ENCODE measurements around the gene RPL23. TPM values are rescaled to one million over a fixed set of nuclear protein-coding genes. Genes with fewer than 3 reads are reported as not detected.

RPL23 gene
- polyA plus RNA-seq, 10 donors: 2,560 to 3,456 (median 2,921) TPM

DNA sequence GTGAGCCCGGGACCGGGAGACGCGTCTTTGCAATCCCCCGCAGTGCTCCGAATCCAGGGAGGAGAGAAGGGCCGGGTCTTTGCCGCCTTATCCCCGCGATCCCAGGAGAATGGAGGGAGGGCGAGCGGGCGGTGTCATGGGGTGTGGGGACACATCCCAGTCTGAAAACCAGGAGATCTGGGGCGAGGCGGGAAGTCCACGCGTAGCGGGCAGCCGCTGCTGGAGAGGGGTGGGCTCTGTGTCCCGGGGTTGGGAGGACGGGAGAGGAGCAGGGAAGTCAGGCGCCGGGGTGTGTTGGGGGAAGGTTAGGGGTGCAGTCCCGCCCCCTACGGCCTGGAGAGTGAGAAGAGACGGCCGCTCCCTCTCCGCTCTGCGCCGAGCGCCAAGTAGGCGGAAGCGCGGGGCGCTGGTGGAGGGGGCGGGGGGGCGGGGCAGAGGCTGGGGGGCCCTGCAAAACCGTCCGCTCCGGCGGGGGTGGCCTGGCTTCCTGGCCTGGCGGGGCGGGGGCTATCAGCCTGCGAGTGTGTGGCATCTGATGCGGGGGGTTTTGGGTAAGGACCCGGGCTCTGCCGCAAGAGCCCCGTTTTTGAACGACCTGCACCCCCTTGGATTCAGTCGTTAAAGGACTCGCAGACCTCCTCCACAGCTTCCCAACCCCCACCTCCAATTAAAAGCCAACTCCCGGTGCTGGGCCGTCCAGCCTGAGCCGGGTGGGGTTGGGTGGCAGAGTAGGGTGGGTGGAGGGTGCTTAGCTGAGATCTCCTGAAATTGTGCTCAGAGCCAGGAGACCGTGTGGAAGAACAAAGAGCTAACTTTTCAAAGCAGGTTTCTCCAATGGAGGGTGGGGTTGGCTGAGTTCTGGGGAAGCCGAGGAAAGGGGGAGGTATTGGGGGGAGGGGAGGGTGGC is 17.0 kb upstream of the RPL23 start:
- peak; percentile 73 to 90 (median 84) for DNase-seq

DNA sequence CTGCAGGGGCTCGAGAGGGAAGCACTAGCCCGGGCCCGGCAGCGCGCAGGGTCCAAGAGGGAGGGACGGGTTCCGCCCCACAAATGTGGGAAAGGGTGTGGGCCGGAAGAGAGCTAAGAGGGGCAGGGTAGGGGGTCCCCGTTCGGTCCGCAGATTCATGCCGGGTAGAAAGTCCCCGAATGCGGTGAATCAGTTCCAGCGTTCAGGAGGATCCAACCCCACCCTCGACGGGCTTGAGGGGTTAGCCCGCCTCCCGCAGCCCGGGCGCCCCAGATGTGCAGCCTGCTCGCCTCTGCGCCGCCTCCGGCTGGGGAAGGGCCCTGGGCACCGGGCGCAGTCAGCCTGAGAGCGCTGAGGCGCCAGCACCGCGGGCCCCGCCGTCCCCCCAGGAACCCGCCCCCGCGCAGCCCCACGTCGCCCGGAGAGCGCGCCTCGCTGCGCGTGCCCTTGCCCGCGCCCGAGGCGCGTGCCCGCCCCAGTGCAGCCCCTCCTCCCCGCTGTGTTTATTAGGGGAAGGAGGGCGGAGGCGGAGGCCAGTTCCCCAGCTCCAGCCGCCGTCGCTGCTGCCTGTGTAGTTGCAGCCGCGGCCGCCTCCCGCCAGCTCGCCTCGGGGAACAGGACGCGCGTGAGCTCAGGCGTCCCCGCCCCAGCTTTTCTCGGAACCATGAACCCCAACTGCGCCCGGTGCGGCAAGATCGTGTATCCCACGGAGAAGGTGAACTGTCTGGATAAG is 16.2 kb upstream of the RPL23 start, which contains the start of gene LASP1:
Gene LASP1 (plus strand): TSS at position 533 of the 733 bp plus-strand sequence. CDS start 132 bp downstream, at position 665.
- DNase-seq: peak; percentile 93 to 97 (median 96)

- DNase-seq: peak; percentile 87 to 93 (median 90)
Measured at GRCh38 chr17:38868817-38869525, 15.4 kb upstream of the RPL23 start.

DNA sequence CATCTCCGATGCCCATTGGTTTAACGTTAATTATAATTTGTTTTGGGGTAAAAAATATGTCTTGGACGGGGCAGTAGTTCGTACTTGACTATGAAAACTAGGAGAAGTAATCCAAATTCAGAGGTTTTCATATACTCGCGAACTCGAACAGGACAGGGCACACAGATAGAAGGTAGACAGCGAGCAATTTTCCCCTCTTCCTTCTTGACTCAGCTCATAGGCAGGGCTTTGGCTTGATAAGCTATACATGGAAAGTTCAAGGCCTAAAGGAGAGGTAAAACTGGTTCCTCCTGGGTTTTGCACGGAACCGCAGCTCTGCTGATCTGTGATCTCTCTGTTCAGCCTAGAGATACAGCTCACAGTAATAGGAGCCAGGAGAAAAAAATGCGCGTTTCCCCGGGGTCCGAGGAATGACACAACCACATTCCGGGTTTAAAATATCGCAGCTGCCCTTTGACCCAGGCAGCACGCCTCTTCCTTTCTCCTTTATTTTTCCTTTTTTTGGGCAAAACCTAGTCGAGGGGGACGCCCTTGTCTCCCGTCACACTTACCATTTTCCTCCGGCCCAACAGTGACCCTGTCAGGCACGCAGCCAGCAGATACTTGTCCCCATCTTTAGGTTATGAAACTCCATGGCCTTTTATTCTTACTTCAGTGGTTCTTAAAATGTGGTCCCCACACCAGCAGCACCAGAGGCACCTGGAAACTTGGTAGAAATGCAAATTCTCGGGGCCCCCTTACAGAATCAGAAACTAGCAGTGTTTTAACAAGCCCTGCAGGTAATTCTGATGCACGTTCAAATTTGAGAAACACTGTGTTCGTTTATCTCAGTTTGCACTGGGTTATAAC is 14.7 kb upstream of the RPL23 start:
- peak; percentile 57 to 84 (median 67) for DNase-seq

DNA sequence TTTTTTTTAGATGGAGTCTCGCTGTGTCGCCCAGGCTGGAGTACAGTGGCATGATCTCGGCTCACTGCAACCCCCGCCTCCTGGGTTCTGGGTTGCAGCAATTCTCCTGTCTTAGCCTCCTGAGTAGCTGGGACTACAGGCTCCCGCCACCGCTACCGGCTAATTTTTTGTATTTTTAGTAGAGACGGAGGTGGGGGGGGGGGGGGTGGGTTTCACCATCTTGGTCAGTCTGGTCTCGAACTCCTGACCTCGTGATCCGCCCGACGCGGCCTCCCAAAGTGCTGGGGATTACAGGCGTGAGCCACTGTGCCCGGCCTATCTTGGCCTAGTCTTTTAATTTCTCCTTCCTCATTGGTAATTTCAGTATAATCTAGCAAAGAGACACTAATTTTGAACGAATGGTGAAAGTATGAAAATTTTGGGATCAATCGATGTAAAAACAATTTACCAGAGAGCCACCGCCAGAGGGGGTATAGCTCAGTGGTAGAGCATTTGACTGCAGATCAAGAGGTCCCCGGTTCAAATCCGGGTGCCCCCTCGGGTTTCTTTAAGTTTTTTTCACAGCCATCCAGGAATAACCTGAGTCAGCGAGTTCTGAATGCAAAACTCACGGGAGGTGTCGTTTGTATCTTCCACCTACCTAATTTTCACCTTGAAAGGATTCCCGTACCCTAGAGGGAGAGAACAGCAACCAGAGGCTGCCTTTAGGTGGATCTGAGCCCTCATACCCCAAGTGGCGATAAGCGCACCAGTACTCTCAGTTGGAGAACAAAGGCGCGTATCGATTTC is 13.9 kb upstream of the RPL23 start:
- DNase-seq: peak; percentile 62 to 80 (median 63)

- no peak for DNase-seq
Measured at GRCh38 chr17:38864636-38865398, 11.3 kb upstream of the RPL23 start.

- DNase-seq: no peak
Measured at GRCh38 chr17:38861399-38861843, 7.9 kb upstream of the RPL23 start.

DNA sequence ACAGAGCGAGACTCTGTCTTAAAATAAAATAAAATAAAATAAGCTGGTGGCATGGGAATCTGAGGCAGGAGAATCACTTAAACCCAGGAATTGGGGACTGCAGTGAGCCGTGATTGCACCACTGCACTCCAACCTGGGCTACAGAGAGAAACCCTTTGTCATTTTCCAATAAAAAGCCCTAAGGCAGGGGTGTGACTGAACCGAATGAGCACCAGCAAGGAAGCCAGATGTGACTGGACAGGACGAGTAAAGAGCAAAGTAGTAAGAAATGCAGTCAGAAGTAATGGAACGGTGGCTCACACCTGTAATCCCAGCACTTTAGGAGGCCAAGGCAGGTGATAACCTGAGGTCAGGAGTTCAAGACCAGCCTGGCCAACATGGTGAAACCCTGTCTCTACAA is 3.8 kb upstream of the RPL23 start:
- DNase-seq: no peak

GRCh38 chr17:38855101-38855714 is 1.7 kb upstream of the RPL23 start:
- DNase-seq: peak in 1 of 3 donors; percentile 69

DNA sequence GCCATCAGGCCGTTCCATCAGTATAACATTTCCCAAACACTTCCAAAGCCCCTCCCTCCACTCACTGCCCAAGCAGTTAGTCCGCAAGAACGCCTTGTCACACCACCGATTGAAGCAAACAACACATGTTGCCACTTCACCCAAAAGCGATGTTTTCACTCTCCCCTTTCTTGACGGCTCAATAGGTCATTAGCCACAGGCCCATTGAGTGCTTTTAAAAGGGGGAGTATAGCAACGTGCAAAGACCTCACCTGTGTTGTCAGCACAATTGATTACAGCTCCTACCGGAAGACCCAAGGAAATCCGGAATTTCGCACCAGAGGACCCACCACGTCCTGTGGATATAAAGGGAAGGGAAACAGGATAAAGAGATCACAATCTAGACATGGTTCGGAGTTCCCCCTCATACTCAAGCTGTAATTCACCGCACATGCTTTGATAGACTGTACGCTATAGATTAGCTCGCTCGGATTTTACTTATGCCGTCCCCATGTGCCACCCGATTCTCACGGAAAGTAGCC is 690 bp downstream of the RPL23 start:
- peak in 1 of 3 donors; percentile 39 for DNase-seq

DNA sequence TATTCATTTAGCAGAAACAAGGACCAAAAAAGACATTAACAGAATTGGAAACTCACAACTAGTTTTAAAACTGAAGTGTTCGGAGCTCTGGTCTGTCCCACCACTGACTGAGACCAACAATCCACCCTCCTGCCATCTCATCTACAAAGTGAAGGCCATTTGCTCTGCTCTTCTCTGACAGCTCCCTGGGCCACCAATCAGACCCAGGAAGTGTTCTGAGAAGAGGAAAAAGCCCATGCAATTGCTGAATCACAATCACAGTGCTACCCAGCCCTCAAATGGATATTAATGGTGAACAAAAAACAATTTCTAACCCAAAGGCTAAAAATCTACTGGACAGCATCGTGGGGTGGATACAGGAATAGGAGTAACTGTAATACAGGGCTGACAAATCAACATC is 2.1 kb downstream of the RPL23 start:
- no peak for DNase-seq

DNA sequence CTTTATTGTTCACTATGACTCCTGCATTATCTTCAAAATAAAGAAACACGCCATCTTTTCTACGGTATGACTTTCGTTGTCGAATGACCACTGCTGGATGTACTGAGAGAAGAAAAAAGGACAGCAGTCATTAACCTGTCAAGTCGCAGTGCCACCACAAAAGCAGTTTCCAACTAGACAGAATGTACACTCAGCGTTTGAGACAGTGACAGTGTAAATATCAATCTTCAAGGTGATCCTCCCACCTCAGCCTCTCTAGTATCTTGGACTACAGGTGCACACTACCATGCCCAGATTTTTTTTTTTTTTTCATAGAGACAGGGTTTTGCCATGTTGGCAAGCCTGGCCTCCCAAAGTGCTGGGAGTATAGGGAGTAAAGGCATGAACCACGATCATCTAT is 3.1 kb downstream of the RPL23 start:
- no peak for DNase-seq

GRCh38 chr17:38848939-38849605 is 4.4 kb downstream of the RPL23 start:
- no peak for DNase-seq

GRCh38 chr17:38848557-38848891 is 5.0 kb downstream of the RPL23 start:
- DNase-seq: no peak

GRCh38 chr17:38844261-38844757 is 9.2 kb downstream of the RPL23 start:
- no peak for DNase-seq

DNA sequence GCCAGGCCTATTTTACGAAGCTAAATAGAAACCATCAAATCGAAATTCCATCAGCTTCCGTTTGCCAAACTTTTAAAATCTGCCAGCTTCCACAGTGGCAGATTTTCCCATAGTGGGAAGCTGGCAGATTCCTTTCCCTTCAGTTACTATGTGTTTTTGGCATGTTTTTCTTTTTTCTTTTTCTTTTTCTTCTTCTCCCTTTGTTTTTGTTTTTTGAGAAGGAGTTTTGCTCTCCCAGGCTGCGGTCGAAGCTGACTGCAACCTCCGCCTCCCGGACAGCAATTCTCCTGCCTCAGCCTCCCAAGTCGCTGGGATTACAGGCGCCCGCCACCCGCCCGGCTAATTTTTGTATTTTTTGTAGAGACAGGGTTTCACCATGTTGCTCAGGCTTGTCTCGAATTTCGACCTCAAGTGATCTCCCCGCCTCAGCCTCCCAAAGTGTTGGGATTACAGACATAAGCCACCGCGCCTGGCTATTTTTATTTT is 27.7 kb downstream of the RPL23 start:
- DNase-seq: no peak

- peak; percentile 96 to 100 (median 99) for DNase-seq
Measured at GRCh38 chr17:38824899-38825761, 28.4 kb downstream of the RPL23 start, which contains the start of gene CWC25. CWC25 (minus strand) TSS chr17:38825321; CDS start chr17:38825183, 138 bp downstream.

Measured in muscle of back (tissue), 11 donors.